Measurements from ENCODE around the gene KRT222.
A peak's percentile ranks its signal among the peaks of the same experiment; 100 is the strongest.

Gene KRT222

GRCh38 chr17:40664582-40665333 is at the start of gene KRT222:
Gene KRT222 (minus strand): TSS chr17:40665177. CDS start chr17:40665099, 78 bp downstream.
- H3K4me3 ChIP-seq (ENCODE audit: low read depth, low read length) = peak within 1 kb of the TSS; percentile 12
- no peak for DNase-seq (ENCODE audit: low read depth)

- DNase-seq (ENCODE audit: low read depth) = no peak
- H3K4me3 ChIP-seq (ENCODE audit: low read depth, low read length) = no peak overlapping the region
Measured at GRCh38 chr17:40714473-40714872, 49.5 kb upstream of the KRT222 start.

DNA sequence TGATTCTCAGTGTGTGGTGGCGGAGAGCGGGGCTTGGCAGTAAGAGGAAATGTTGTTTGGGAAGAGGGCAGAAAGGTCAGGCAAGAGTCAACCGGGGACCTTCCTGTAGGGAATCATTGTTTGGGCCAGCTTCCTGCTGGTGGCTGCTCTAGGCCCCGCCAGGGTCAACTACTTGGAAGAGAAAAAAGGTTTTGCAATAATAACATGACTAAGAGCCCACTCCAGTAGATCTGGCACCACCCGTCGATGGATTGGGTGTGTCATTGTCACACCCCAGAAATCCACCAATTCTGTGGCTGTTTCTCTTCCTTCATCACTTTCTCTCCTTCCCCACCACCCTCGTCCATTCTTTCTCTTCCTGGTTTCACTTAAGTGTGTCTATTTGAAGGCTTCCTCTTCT is 42.8 kb upstream of the KRT222 start:
- no peak for DNase-seq (ENCODE audit: low read depth)
- no peak overlapping the region for H3K4me3 ChIP-seq (ENCODE audit: low read depth, low read length)

GRCh38 chr17:40705584-40705983 is 40.6 kb upstream of the KRT222 start:
- no peak for DNase-seq (ENCODE audit: low read depth)
- no peak overlapping the region for H3K4me3 ChIP-seq (ENCODE audit: low read depth, low read length)

GRCh38 chr17:40703652-40704051 is 38.7 kb upstream of the KRT222 start, which contains the start of gene KRT24:
Gene KRT24 (minus strand): TSS chr17:40703752. CDS start chr17:40703693, 59 bp downstream.
- H3K4me3 ChIP-seq (ENCODE audit: low read depth, low read length) = no peak within 1 kb of the TSS
- no peak for DNase-seq (ENCODE audit: low read depth)

- no peak overlapping the region for H3K4me3 ChIP-seq (ENCODE audit: low read depth, low read length)
- no peak for DNase-seq (ENCODE audit: low read depth)
Measured at GRCh38 chr17:40702271-40702670, 37.3 kb upstream of the KRT222 start.

- no peak overlapping the region for H3K4me3 ChIP-seq (ENCODE audit: low read depth, low read length)
- no peak for DNase-seq (ENCODE audit: low read depth)
Measured at GRCh38 chr17:40699853-40700252, 34.9 kb upstream of the KRT222 start.

GRCh38 chr17:40699371-40699770 is 34.4 kb upstream of the KRT222 start:
- H3K4me3 ChIP-seq (ENCODE audit: low read depth, low read length) = no peak overlapping the region
- no peak for DNase-seq (ENCODE audit: low read depth)

DNA sequence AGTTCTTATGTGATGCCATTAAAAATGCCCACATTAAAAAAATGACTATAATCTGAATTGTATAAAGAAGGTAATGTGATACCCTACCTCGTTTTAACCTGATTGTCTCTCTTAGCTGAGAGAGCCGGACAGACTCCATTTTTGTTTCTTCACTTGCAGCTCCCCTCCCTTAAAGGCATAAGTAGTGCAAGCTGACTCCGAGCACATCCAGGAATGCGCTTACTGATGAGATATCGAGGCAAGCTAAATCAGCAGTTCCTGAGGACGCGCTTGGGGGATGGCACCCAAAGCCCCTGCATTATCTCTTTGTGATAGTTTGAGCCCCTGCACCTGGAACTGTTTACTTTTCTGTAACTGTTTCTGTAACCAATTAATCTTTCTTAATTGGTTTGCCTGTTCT is 32.3 kb upstream of the KRT222 start:
- H3K4me3 ChIP-seq (ENCODE audit: low read depth, low read length) = no peak overlapping the region
- DNase-seq (ENCODE audit: low read depth) = no peak

GRCh38 chr17:40696651-40697072 is 31.7 kb upstream of the KRT222 start:
- DNase-seq (ENCODE audit: low read depth) = no peak
- no peak overlapping the region for H3K4me3 ChIP-seq (ENCODE audit: low read depth, low read length)

DNA sequence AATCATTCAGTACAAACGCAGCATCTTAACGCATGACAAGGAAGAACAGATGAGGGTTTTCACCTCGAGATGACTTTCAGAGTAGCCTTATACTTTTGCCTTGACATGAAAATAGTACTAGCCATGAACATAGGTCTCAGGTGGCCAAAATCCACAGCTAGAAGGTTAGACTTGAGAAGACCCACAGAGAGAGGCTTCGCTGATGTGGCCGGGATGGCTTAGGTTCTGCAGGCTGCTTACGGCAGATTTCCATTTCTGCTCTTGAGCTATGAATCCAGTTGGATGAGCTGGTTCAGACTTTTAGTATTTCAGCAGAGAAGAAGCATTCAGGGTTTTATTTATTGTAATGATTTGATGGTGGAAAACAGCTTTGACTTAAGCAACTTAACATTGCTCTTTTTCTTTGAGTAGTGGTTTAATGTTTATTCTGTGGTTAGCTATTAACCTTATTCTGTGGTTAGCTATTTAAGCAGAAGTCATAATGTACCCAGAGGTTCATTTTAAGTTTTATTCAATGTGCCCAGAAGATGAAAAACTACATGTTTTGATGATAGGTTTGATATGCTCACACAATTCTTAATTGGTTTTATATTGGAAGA is 31.0 kb upstream of the KRT222 start:
- DNase-seq (ENCODE audit: low read depth) = no peak
- no peak overlapping the region for H3K4me3 ChIP-seq (ENCODE audit: low read depth, low read length)

- H3K4me3 ChIP-seq (ENCODE audit: low read depth, low read length) = no peak overlapping the region
- DNase-seq (ENCODE audit: low read depth) = no peak
Measured at GRCh38 chr17:40694584-40694983, 29.6 kb upstream of the KRT222 start.

DNA sequence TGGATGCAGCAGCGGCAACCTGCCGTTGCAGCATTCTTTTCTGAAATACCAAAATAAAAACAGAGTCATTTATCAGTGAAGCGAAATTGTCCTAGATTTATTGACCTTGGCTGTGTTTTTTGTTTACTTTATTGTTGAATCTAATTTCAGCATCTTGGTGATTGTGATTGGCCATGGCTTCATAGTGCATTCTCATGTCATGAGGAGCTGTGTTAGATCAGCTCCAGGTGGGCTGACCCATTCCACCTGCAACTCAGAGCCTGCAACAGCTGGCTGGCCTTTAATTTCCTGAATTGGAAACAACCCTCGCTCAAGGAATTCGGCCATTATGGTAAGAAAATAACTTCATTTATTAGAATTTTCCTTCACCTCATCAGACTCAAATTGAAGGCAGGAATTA is 22.1 kb upstream of the KRT222 start:
- DNase-seq (ENCODE audit: low read depth) = no peak
- no peak overlapping the region for H3K4me3 ChIP-seq (ENCODE audit: low read depth, low read length)

- H3K4me3 ChIP-seq (ENCODE audit: low read depth, low read length) = no peak overlapping the region
- DNase-seq (ENCODE audit: low read depth) = no peak
Measured at GRCh38 chr17:40686192-40686591, 21.2 kb upstream of the KRT222 start.

DNA sequence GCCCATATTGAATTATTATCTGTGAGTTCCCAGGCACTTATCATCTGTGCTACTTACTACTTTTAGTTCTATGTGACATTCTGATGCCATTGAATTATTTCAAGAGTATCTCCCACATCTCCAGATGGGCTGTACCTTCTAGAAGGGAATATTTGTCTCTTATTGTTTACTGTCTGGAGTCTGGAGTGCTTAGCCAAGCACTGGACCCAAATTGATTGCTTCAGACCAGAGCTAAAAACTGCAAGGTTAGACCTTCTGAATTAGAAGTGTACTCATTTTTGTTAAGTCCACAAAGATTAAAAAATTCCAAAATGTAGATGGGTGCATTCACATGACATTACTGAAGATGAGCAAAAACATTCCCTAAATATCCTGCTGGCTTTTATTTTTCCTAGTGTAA is 16.0 kb upstream of the KRT222 start:
- DNase-seq (ENCODE audit: low read depth) = no peak
- H3K4me3 ChIP-seq (ENCODE audit: low read depth, low read length) = no peak overlapping the region

DNA sequence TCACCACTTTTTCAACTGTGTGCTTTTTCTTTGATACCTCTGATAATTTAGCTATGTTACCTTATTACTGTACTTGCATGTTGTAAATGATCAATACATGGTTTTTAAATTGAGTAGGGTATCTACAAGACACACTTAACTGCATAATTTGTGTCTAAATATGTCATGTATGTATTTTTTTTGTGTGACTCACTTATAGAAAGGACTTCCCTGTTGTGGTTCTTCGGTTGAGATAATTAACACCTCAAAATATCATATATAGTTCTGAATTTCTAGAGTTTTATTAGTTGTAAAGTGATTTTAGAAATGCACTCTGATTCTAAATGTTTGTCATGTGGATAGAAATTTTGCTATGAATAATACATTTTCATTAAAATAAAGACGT is 14.5 kb upstream of the KRT222 start:
- no peak for DNase-seq (ENCODE audit: low read depth)
- H3K4me3 ChIP-seq (ENCODE audit: low read depth, low read length) = no peak overlapping the region

DNA sequence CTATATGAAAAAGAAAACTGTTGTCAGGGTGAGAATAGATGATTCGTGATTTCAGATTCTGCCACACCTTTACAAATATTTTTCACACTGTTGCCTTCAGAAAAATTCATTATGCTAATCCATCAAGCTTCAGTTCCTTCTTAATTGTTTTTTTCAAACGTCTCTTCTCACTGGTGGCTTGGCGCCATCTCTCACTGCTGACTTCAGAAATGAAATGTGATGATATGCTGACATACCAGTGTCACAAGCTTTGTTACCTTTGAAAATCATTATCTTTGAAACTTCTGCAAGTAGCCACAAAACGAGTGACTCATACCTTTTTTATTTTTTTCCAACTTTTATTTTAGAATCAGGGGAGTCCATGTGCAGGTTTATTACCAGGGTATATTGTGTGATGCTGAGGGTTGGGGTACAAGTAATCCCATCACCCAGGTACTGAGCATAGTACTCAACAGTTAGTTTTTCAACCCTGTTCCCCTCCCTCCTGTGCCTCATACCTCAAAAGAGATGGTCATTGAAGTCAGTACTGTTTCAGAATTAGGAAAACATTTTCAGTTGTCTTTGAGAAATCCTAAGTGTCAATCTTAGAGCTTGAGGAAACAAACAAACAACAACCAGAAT is 14.0 kb upstream of the KRT222 start:
- DNase-seq (ENCODE audit: low read depth) = no peak
- no peak overlapping the region for H3K4me3 ChIP-seq (ENCODE audit: low read depth, low read length)

DNA sequence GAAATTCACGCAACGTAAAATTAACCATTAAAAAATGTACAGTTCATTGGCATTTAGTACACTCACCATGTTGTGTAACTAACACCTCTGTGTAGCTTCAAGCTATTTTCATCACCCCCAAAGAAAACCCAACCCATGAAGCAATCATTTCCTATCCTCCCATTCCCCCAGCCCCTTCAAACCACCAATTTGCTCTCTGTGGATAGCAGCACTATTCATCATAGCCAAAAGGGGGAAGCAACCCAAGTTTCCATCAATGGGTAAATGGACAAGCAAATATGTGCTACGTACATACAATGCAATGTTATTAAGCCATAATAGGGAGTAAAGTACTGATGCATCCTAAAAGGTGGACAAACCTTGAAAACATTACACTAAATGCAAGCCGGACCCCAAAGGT is 10.9 kb upstream of the KRT222 start:
- no peak for DNase-seq (ENCODE audit: low read depth)
- H3K4me3 ChIP-seq (ENCODE audit: low read depth, low read length) = no peak overlapping the region

- H3K4me3 ChIP-seq (ENCODE audit: low read depth, low read length) = no peak overlapping the region
- DNase-seq (ENCODE audit: low read depth) = no peak
Measured at GRCh38 chr17:40672654-40673053, 7.7 kb upstream of the KRT222 start.

DNA sequence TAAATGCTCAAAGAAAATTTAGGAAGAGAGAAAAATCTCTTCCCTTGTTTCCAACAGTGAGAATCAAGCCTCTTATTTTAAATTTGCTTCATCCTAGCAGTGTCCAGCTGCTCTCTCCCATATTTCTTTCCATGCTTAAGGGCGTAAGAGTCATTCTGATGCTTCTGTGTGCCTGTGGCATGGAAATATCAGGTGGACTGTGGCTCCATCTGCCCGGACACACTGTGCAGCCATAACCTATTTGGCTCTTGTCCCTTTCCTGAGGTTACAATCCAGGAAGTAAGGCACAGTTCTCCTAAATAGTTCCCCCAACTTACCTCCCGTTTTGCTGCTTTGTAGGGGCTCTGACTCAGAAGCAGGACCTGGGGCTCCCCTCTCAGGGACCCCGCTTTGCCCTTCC is 6.3 kb upstream of the KRT222 start:
- no peak overlapping the region for H3K4me3 ChIP-seq (ENCODE audit: low read depth, low read length)
- DNase-seq (ENCODE audit: low read depth) = no peak

DNA sequence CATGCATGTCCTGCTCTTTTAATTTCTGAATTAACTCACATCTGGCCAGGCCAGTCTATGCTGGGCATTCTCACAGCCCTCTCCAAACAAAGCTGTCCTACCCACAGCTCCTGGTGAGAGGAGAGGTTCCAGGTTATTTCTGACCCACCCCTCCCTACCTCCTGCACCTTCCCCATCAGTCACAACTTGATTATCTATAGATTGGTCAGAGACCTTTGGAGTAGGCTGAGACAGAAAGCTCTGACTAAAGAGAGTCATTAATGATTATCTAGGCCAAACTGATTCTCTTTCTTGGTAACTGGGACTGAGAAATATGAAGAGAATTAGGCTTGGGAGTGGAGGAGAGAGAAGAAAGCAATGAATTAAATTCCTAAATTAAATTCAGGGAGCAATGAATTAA is 1.4 kb upstream of the KRT222 start:
- H3K4me3 ChIP-seq (ENCODE audit: low read depth, low read length) = no peak overlapping the region
- no peak for DNase-seq (ENCODE audit: low read depth)
